Measurements from ENCODE around the gene CSGALNACT2. TPM values are rescaled to one million over a fixed set of nuclear protein-coding genes. Genes with fewer than 3 reads are reported as not detected.

The CSGALNACT2 gene
- polyA plus RNA-seq, 1 of the 3 experiments (the other 2 are of a cell fraction) = 11.5 TPM

GRCh38 chr10:43224321-43224720 lies 86.1 kb downstream of the CSGALNACT2 start:
- no peak overlapping the region for H2AFZ ChIP-seq (ENCODE audit: low read depth)
- no peaks in the 10 kb centered on the region for H3K9me2 ChIP-seq
- H3K9ac ChIP-seq = no peak overlapping the region
- no peak overlapping the region for H3K4me2 ChIP-seq
- H3K9me3 ChIP-seq = no peaks in the 10 kb centered on the region
- peaks cover 15% of the 10 kb centered on the region for H3K27me3 ChIP-seq (ENCODE audit: insufficient read depth)
- 52% methylated on average over 1 of the region's 1 CpG for WGBS (ENCODE audit: low lambda C conversion rate)
- H3K4me3 ChIP-seq (ENCODE audit: low read depth in 2 of 2, low read length in 1 of 2) = no peak overlapping the region
- DNase-seq = no peak
- peaks cover 0 to 7% of the 10 kb centered on the region in 2 experiments; a peak in 1 of 4 replicates for H3K4me1 ChIP-seq (ENCODE audit: control insufficient read depth in 1 of 2, insufficient read depth in 2 of 2, low read depth in 1 of 2, low read length in 1 of 2)
- TF ChIP-seq FOXJ3 (CRISPR knock-in tag; IDR thresholded peaks at IDR 0.05) (no peak), FOSL2 (IDR thresholded peaks at IDR 0.05; ENCODE audit: borderline replicate concordance, low read depth) (no peak), POLR2AphosphoS5 (IDR thresholded peaks at IDR 0.05; ENCODE audit: low read depth, low read length) (no peak), PBX3 (IDR thresholded peaks at IDR 0.05) (no peak), ZBTB33 (IDR thresholded peaks at IDR 0.05; ENCODE audit: borderline replicate concordance, low read depth) (no peak), MXI1 (IDR thresholded peaks at IDR 0.05; ENCODE audit: low read depth, low read length) (no peak), TCF12 (IDR thresholded peaks at IDR 0.05) (no peak), IRF3 (IDR thresholded peaks at IDR 0.05; ENCODE audit: low read depth, low read length) (no peak), FOXM1 (IDR thresholded peaks at IDR 0.05; ENCODE audit: low read depth) (no peak), NRF1 (IDR thresholded peaks at IDR 0.05; ENCODE audit: low read depth, low read length) (no peak), TAF1 (IDR thresholded peaks at IDR 0.05; ENCODE audit: borderline replicate concordance, low read depth, low read length) (no peak), RCOR1 (IDR thresholded peaks at IDR 0.05; ENCODE audit: low read length) (no peak), RFX5 (IDR thresholded peaks at IDR 0.05; ENCODE audit: low read length) (no peak), RXRA (IDR thresholded peaks at IDR 0.05; ENCODE audit: borderline replicate concordance, low read depth) (no peak), ELF1 (IDR thresholded peaks at IDR 0.05) (no peak), SIN3A (IDR thresholded peaks at IDR 0.05; ENCODE audit: borderline replicate concordance, low read depth, low read length) (no peak), USF2 (IDR thresholded peaks at IDR 0.05; ENCODE audit: borderline replicate concordance, low read depth, low read length) (no peak), JUND (IDR thresholded peaks at IDR 0.05) (no peak), EZH2phosphoT487 (IDR thresholded peaks at IDR 0.05; ENCODE audit: borderline replicate concordance, low read depth) (no peak)
- H3K27ac ChIP-seq (ENCODE audit: low read depth in 2 of 2, low read length in 1 of 2) = no peak overlapping the region
- H4K20me1 ChIP-seq (ENCODE audit: insufficient read depth) = no peaks in the 10 kb centered on the region
- no peaks in the 10 kb centered on the region for H3K79me2 ChIP-seq (ENCODE audit: insufficient read depth)
- POLR2A ChIA-PET = no interaction called here
- no peaks in the 10 kb centered on the region for H3F3A ChIP-seq (replicated peaks; ENCODE audit: insufficient read depth)
- no peaks in the 10 kb centered on the region for H3K36me3 ChIP-seq (replicated peaks in 1 of 2; ENCODE audit: control insufficient read depth in 1 of 2, insufficient read depth in 2 of 2, low read length in 1 of 2)
- CTCF ChIA-PET = no interaction called here

Measured in SK-N-SH (cell line).